ENCODE measurements around the gene LGI2.

LGI2 gene

DNA sequence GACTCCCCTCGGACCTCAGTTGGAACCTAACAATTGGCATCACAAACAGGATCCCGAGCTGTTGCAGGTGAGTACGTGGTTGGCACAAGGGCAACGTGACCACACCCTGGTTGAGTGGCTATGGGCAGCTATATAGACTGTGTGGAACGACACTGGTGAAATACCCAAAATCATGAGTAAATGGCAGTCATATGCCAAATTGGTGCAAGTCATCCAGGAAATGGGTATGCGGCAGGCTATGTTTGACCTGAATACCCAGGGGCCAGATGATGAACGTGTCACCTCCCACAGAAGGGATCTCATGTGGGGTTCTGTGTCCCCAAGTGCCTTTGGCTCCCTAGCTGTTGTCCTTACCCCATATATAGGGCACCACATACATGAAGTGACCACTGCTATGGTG lies 64.7 kb downstream of the LGI2 start:
- DNase-seq (ENCODE audit: low read depth) = no peak

DNA sequence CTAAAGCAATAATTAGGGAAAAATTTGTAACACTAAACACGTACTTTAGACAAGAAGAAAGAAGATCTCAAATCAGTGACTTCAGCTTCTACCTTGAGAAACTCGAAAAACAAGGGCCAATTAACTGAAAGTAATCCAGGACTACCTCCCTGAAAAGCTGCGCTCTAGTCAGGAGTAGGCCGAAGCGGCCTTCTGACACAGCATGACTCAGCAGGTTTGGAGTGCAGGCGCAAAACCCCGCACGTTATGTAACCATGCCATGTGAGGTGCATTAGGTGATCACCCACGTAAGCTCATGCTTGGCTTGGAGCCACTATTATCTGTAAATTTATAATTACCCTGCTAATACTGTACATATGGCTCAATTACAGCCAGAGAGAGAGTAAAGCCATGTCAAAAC lies 65.1 kb downstream of the LGI2 start:
- no peak for DNase-seq (ENCODE audit: low read depth)

- no peak for DNase-seq (ENCODE audit: low read depth)
Measured at GRCh38 chr4:24963277-24963676, 67.5 kb downstream of the LGI2 start.

DNA sequence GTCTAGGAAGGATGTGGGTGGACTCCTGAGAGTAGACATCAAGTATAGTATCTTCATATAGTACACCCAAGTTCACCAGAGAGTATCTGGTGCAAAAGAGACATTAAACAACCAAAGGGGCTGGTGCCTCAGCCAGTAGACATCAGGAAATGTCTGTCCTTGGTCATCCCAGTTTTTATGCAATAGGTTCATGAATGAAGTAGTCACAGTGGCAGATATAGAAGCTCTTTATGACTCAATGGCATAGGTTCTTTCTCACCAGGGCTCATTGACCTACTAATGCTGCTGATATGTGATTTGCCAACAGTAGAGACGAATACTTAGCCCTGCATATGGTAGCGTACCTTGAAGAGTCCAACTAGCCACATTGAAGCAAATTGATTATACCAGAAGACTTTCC lies 72.9 kb downstream of the LGI2 start:
- no peak for DNase-seq (ENCODE audit: low read depth)

- no peak for DNase-seq (ENCODE audit: low read depth)
Measured at GRCh38 chr4:24956763-24957162, 74.0 kb downstream of the LGI2 start.

- no peak for DNase-seq (ENCODE audit: low read depth)
Measured at GRCh38 chr4:24956091-24956490, 74.7 kb downstream of the LGI2 start.

DNA sequence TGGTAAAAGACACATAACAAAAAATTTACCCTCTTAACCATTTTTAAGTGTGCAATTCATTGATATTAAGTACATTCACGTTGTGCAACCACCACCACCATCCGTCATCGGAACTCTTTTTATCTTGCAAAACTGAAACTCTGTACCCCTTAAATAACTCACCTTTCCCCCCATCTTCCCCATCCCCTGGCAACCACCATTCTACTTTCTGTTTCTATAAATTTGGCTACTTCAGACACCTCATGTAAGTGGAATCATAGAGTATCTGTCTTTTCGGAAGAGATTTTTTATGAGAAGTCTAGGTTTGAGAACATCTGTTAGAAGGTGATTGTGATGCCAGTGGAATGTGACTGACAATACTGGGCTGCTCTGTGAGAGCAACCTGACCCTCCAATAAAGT lies 78.1 kb downstream of the LGI2 start:
- no peak for DNase-seq (ENCODE audit: low read depth)

DNA sequence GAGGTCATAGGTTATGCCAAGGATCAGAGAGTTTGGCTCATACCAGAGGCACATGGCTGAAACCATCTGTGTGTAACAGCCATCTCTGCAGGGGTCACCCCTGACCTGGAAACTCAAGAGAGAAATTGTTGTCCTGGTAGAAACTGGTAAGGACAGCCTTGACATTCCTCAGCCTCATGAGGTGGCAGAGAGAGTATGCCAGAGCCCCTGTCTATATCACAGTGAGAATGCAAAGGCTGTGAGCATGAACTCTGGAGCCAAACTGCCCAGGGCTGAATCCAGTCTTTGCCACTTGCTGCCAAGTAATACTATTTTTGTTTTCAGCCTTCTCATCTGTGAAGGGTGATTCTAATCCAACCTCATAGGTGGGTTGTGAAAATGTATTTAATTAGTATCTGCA lies 80.8 kb downstream of the LGI2 start:
- DNase-seq (ENCODE audit: low read depth) = no peak
